ENCODE data around the gene SPATA20.

Gene SPATA20

GRCh38 chr17:50551433-50551815 is 4.5 kb downstream of the SPATA20 start:
- Mint-ChIP-seq H3K36me3 (no peaks in the 10 kb centered on the region), H3K4me3 (no peak overlapping the region), H3K27ac (no peak overlapping the region), H3K27me3 (peaks cover 19% of the 10 kb centered on the region), H3K4me1 (peaks cover 7% of the 10 kb centered on the region), H3K9me3 (no peaks in the 10 kb centered on the region)
- no peak for DNase-seq
- CTCF ChIA-PET = interaction anchor here (0.9 to 3.4 kb wide), 7 partner anchors 9 to 290 kb away, joined by 3 to 22 read pairs (median 5); partner anchors contain the start of gene CACNA1G

GRCh38 chr17:50551884-50552283 is 4.9 kb downstream of the SPATA20 start:
- Mint-ChIP-seq H3K9me3 (no peaks in the 10 kb centered on the region), H3K36me3 (no peaks in the 10 kb centered on the region), H3K27me3 (peaks cover 20% of the 10 kb centered on the region), H3K27ac (no peak overlapping the region), H3K4me3 (no peak overlapping the region), H3K4me1 (peaks cover 5% of the 10 kb centered on the region)
- no peak for DNase-seq
- CTCF ChIA-PET = interaction anchor here (2.9 to 3.4 kb wide), 2 partner anchors 9 to 75 kb away, joined by 13 to 22 read pairs; partner anchors contain the start of gene CACNA1G

- Mint-ChIP-seq H3K9me3 (no peaks in the 10 kb centered on the region), H3K36me3 (no peaks in the 10 kb centered on the region), H3K4me1 (no peaks in the 10 kb centered on the region), H3K27me3 (peaks cover 42% of the 10 kb centered on the region), H3K27ac (no peak overlapping the region), H3K4me3 (no peak overlapping the region)
- DNase-seq = no peak
- CTCF ChIA-PET = no interaction called here
Observed at GRCh38 chr17:50554201-50554600, 7.2 kb downstream of the SPATA20 start.

GRCh38 chr17:50556803-50557202 is 9.8 kb downstream of the SPATA20 start:
- H3K27ac Mint-ChIP-seq = no peak overlapping the region
- H3K36me3 Mint-ChIP-seq = no peaks in the 10 kb centered on the region
- H3K9me3 Mint-ChIP-seq = no peaks in the 10 kb centered on the region
- H3K27me3 Mint-ChIP-seq = peaks cover 68% of the 10 kb centered on the region
- DNase-seq = no peak
- CTCF ChIA-PET = no interaction called here
- H3K4me1 Mint-ChIP-seq = peaks cover 9% of the 10 kb centered on the region
- H3K4me3 Mint-ChIP-seq = no peak overlapping the region

GRCh38 chr17:50557630-50558029 is 10.7 kb downstream of the SPATA20 start:
- Mint-ChIP-seq H3K9me3 (no peaks in the 10 kb centered on the region), H3K36me3 (no peaks in the 10 kb centered on the region), H3K27ac (no peak overlapping the region), H3K4me1 (peaks cover 14% of the 10 kb centered on the region), H3K4me3 (no peak overlapping the region), H3K27me3 (peaks cover 76% of the 10 kb centered on the region)
- no peak for DNase-seq
- CTCF ChIA-PET = no interaction called here

GRCh38 chr17:50558091-50558490 is 11.1 kb downstream of the SPATA20 start:
- no peak for DNase-seq
- Mint-ChIP-seq H3K36me3 (no peaks in the 10 kb centered on the region), H3K27me3 (peaks cover 81% of the 10 kb centered on the region), H3K27ac (no peak overlapping the region), H3K4me3 (no peak overlapping the region), H3K4me1 (peaks cover 14% of the 10 kb centered on the region), H3K9me3 (no peaks in the 10 kb centered on the region)
- CTCF ChIA-PET = no interaction called here

GRCh38 chr17:50558581-50558940 is 11.6 kb downstream of the SPATA20 start:
- H3K27me3 Mint-ChIP-seq = peaks cover 81% of the 10 kb centered on the region
- no peaks in the 10 kb centered on the region for H3K9me3 Mint-ChIP-seq
- CTCF ChIA-PET = no interaction called here
- no peak for DNase-seq
- H3K4me1 Mint-ChIP-seq = peaks cover 14% of the 10 kb centered on the region
- no peaks in the 10 kb centered on the region for H3K36me3 Mint-ChIP-seq
- H3K27ac Mint-ChIP-seq = no peak overlapping the region
- H3K4me3 Mint-ChIP-seq = no peak overlapping the region

- H3K36me3 Mint-ChIP-seq = no peaks in the 10 kb centered on the region
- no peak overlapping the region for H3K27ac Mint-ChIP-seq
- H3K4me1 Mint-ChIP-seq = peaks cover 16% of the 10 kb centered on the region
- H3K9me3 Mint-ChIP-seq = no peaks in the 10 kb centered on the region
- peak overlapping the region; percentile 35 for H3K4me3 Mint-ChIP-seq
- peaks cover 86% of the 10 kb centered on the region for H3K27me3 Mint-ChIP-seq
- CTCF ChIA-PET = interaction anchor here (1.5 to 2.9 kb wide), 2 partner anchors 9 to 67 kb away, joined by 7 to 13 read pairs; no protein-coding TSS in a partner anchor
- DNase-seq = peak; percentile 39
Observed at GRCh38 chr17:50558941-50559614, 12.1 kb downstream of the SPATA20 start.

- no peaks in the 10 kb centered on the region for H3K36me3 Mint-ChIP-seq
- H3K4me3 Mint-ChIP-seq = peak overlapping the region; percentile 56
- peaks cover 92% of the 10 kb centered on the region for H3K27me3 Mint-ChIP-seq
- peak; percentile 62 for DNase-seq
- CTCF ChIA-PET = interaction anchor here (1.5 to 2.9 kb wide), 2 partner anchors 9 to 66 kb away, joined by 7 to 13 read pairs; no protein-coding TSS in a partner anchor
- H3K27ac Mint-ChIP-seq = no peak overlapping the region
- no peaks in the 10 kb centered on the region for H3K9me3 Mint-ChIP-seq
- H3K4me1 Mint-ChIP-seq = peaks cover 16% of the 10 kb centered on the region
Observed at GRCh38 chr17:50559674-50560184, 12.8 kb downstream of the SPATA20 start.

GRCh38 chr17:50560185-50560824 is 13.3 kb downstream of the SPATA20 start, which contains the start of gene CACNA1G:
Gene CACNA1G (plus strand): TSS chr17:50560715. CDS start chr17:50561460, 745 bp downstream.
- H3K27ac Mint-ChIP-seq = no peak within 1 kb of the TSS
- H3K27me3 Mint-ChIP-seq = peaks cover 94% of the 10 kb centered on the region
- H3K9me3 Mint-ChIP-seq = no peaks in the 10 kb centered on the region
- CTCF ChIA-PET = interaction anchor here (1.5 to 2.9 kb wide), 2 partner anchors 10 to 66 kb away, joined by 7 to 13 read pairs; no protein-coding TSS in a partner anchor
- no peaks in the 10 kb centered on the region for H3K36me3 Mint-ChIP-seq
- H3K4me3 Mint-ChIP-seq = peak within 1 kb of the TSS; percentile 56
- peak; percentile 92 for DNase-seq
- H3K4me1 Mint-ChIP-seq = peaks cover 18% of the 10 kb centered on the region

- Mint-ChIP-seq H3K27ac (no peak overlapping the region), H3K4me3 (no peak overlapping the region), H3K9me3 (no peaks in the 10 kb centered on the region), H3K4me1 (peaks cover 18% of the 10 kb centered on the region), H3K27me3 (peaks cover 100% of the 10 kb centered on the region), H3K36me3 (no peaks in the 10 kb centered on the region)
- CTCF ChIA-PET = interaction anchor here (1.2 to 2.9 kb wide), 2 partner anchors 11 to 70 kb away, joined by 4 to 13 read pairs; no protein-coding TSS in a partner anchor
- DNase-seq = peak; percentile 50
Observed at GRCh38 chr17:50560931-50561745, 14.2 kb downstream of the SPATA20 start.

GRCh38 chr17:50561746-50562141 is 14.8 kb downstream of the SPATA20 start:
- Mint-ChIP-seq H3K4me3 (no peak overlapping the region), H3K27me3 (peaks cover 100% of the 10 kb centered on the region), H3K36me3 (no peaks in the 10 kb centered on the region), H3K4me1 (peaks cover 18% of the 10 kb centered on the region), H3K9me3 (no peaks in the 10 kb centered on the region), H3K27ac (no peak overlapping the region)
- no peak for DNase-seq
- CTCF ChIA-PET = interaction anchor here (1.2 to 2.9 kb wide), 2 partner anchors 11 to 69 kb away, joined by 4 to 13 read pairs; no protein-coding TSS in a partner anchor

- no peaks in the 10 kb centered on the region for H3K36me3 Mint-ChIP-seq
- peak overlapping the region; percentile 30 for H3K4me3 Mint-ChIP-seq
- H3K27ac Mint-ChIP-seq = peak overlapping the region; percentile 71
- peaks cover 18% of the 10 kb centered on the region for H3K4me1 Mint-ChIP-seq
- DNase-seq = peak; percentile 34
- no peaks in the 10 kb centered on the region for H3K9me3 Mint-ChIP-seq
- CTCF ChIA-PET = interaction anchor here (1.0 to 1.5 kb wide), 4 partner anchors 11 to 133 kb away, joined by 3 to 4 read pairs (median 3); no protein-coding TSS in a partner anchor
- peaks cover 100% of the 10 kb centered on the region for H3K27me3 Mint-ChIP-seq
Observed at GRCh38 chr17:50562242-50563091, 15.5 kb downstream of the SPATA20 start.
